ENCODE results near the gene RFTN2.
A peak's percentile ranks its signal among the peaks of the same experiment; 100 is the strongest.
"Not testable (repeated sequence)": the region's sequence is repeated elsewhere in the genome, so short reads cannot be mapped to it uniquely, and the experiment has no call there.

RFTN2 gene

GRCh38 chr2:197675246-197675645, at the start of gene RFTN2:
Gene RFTN2 (minus strand): TSS chr2:197675587. CDS start chr2:197675458, 129 bp downstream.
- DNase-seq (ENCODE audit: low read depth in 2 of 2): peak; percentile 22 to 26

GRCh38 chr2:197717863-197718262, 42.5 kb upstream of the RFTN2 start:
- no peak for DNase-seq (ENCODE audit: low read depth in 2 of 2)

GRCh38 chr2:197713271-197713670, 37.9 kb upstream of the RFTN2 start:
- DNase-seq (ENCODE audit: low read depth in 2 of 2): no peak

GRCh38 chr2:197711578-197711977, 36.2 kb upstream of the RFTN2 start:
- no peak for DNase-seq (ENCODE audit: low read depth in 2 of 2)

- DNase-seq (ENCODE audit: low read depth in 2 of 2): no peak
Measured at GRCh38 chr2:197710424-197711042, 35.1 kb upstream of the RFTN2 start.

GRCh38 chr2:197709140-197709539, 33.8 kb upstream of the RFTN2 start:
- not testable (repeated sequence) for DNase-seq (ENCODE audit: low read depth in 2 of 2)

- peak; percentile 62 for DNase-seq (ENCODE audit: low read depth in 2 of 2)
Measured at GRCh38 chr2:197708331-197708730, 32.9 kb upstream of the RFTN2 start.

- peak; percentile 42 to 47 for DNase-seq (ENCODE audit: low read depth in 2 of 2)
Measured at GRCh38 chr2:197707316-197708213, 32.2 kb upstream of the RFTN2 start.

GRCh38 chr2:197706839-197707207, 31.4 kb upstream of the RFTN2 start:
- DNase-seq (ENCODE audit: low read depth in 2 of 2): no peak

- no peak for DNase-seq (ENCODE audit: low read depth in 2 of 2)
Measured at GRCh38 chr2:197705912-197706838, 30.8 kb upstream of the RFTN2 start.

- peak; percentile 80 to 84 for DNase-seq (ENCODE audit: low read depth in 2 of 2)
Measured at GRCh38 chr2:197705121-197705911, 29.9 kb upstream of the RFTN2 start, which contains the start of gene MARS2. Gene MARS2 (plus strand): TSS chr2:197705369. CDS start chr2:197705406, 37 bp downstream.

- DNase-seq (ENCODE audit: low read depth in 2 of 2): no peak
Measured at GRCh38 chr2:197704434-197705120, 29.2 kb upstream of the RFTN2 start.

GRCh38 chr2:197700960-197701359, 25.6 kb upstream of the RFTN2 start:
- no peak for DNase-seq (ENCODE audit: low read depth in 2 of 2)

- not testable (repeated sequence) for DNase-seq (ENCODE audit: low read depth in 2 of 2)
Measured at GRCh38 chr2:197699724-197700123, 24.3 kb upstream of the RFTN2 start.

- DNase-seq (ENCODE audit: low read depth in 2 of 2): not testable (repeated sequence)
Measured at GRCh38 chr2:197696571-197696970, 21.2 kb upstream of the RFTN2 start.

- DNase-seq (ENCODE audit: low read depth in 2 of 2): not testable (repeated sequence)
Measured at GRCh38 chr2:197695971-197696370, 20.6 kb upstream of the RFTN2 start.

GRCh38 chr2:197695206-197695605, 19.8 kb upstream of the RFTN2 start:
- DNase-seq (ENCODE audit: low read depth in 2 of 2): not testable (repeated sequence)

GRCh38 chr2:197677483-197677882, 2.1 kb upstream of the RFTN2 start:
- peak in 1 of 2 experiments; percentile 13 for DNase-seq (ENCODE audit: low read depth in 2 of 2)

- DNase-seq (ENCODE audit: low read depth in 2 of 2): no peak
Measured at GRCh38 chr2:197677056-197677455, 1.7 kb upstream of the RFTN2 start.

- DNase-seq (ENCODE audit: low read depth in 2 of 2): peak; percentile 66 to 69
Measured at GRCh38 chr2:197675711-197676188, 363 bp upstream of the RFTN2 start.

Measured in fibroblast of skin of left quadriceps (primary cell).